ENCODE data around the gene DOK3.
A peak's percentile ranks its signal among the peaks of the same experiment; 100 is the strongest.

DOK3 gene

DNA sequence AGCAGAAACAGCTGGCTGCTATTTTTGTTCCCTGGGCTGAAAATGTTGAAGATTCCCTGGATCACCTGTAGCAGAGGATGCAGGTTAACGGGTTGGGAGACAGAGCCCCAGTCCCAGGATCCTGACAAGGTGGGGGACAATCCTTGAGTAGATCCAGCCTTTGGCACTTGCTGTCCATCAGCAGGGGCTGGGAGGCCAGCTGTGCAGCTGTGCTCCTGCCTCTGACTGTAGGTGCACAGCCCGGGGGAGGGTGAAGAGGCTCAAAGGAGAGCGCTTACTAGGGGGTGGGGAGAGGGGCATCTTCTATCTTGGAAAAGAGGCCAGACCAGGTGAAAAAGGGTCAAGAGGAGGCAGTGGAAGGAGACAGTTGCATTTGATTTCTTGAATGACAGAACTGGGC, 10.6 kb upstream of the DOK3 start:
- TF ChIP-seq, protein P1, sequence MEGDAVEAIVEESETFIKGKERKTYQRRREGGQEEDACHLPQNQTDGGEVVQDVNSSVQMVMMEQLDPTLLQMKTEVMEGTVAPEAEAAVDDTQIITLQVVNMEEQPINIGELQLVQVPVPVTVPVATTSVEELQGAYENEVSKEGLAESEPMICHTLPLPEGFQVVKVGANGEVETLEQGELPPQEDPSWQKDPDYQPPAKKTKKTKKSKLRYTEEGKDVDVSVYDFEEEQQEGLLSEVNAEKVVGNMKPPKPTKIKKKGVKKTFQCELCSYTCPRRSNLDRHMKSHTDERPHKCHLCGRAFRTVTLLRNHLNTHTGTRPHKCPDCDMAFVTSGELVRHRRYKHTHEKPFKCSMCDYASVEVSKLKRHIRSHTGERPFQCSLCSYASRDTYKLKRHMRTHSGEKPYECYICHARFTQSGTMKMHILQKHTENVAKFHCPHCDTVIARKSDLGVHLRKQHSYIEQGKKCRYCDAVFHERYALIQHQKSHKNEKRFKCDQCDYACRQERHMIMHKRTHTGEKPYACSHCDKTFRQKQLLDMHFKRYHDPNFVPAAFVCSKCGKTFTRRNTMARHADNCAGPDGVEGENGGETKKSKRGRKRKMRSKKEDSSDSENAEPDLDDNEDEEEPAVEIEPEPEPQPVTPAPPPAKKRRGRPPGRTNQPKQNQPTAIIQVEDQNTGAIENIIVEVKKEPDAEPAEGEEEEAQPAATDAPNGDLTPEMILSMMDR (IDR thresholded peaks at IDR 0.05; ENCODE audit: low read depth, low read length), result no peak
- no peak for DNase-seq (ENCODE audit: extremely low read depth, low read depth)

DNA sequence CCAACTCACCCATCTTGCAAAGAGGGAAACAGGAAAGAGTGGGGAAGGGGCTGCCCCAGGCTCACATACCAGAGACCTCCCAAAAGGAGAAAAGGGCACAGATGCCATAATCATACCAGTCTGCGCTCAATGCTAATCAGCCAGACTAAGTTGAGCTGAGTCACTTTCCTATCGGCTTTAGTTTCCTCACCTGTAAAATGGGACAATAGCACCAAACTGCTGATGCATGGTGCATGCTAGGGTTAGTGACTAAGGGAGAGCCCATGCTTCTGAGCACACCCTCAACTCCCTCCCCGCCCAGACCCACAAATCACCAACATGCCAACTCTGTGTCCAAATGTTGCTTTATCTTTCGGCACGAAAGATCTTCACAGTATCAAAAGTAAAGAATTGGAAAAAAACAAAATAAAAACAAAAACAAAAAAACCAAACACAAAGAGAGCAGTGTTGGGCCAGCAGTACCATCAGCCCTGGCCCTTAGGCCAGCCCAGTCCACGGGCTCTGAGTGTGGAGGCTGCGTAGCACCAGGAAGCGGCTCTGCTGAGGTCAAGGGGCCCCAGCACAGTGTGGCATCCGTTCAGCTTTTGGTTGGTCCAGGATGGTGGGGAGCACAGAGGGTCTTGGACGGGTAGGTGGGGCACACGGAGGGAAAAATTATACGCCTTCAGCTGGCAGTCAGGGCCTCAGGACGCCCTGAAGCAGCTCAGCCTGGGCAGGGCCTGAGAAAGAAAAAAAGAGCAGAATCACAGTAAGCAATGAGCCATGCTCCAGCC, 10.0 kb upstream of the DOK3 start:
- no peak for DNase-seq (ENCODE audit: extremely low read depth, low read depth)
- TF ChIP-seq, protein P1 (IDR thresholded peaks at IDR 0.05; ENCODE audit: low read depth, low read length), result no peak

DNA sequence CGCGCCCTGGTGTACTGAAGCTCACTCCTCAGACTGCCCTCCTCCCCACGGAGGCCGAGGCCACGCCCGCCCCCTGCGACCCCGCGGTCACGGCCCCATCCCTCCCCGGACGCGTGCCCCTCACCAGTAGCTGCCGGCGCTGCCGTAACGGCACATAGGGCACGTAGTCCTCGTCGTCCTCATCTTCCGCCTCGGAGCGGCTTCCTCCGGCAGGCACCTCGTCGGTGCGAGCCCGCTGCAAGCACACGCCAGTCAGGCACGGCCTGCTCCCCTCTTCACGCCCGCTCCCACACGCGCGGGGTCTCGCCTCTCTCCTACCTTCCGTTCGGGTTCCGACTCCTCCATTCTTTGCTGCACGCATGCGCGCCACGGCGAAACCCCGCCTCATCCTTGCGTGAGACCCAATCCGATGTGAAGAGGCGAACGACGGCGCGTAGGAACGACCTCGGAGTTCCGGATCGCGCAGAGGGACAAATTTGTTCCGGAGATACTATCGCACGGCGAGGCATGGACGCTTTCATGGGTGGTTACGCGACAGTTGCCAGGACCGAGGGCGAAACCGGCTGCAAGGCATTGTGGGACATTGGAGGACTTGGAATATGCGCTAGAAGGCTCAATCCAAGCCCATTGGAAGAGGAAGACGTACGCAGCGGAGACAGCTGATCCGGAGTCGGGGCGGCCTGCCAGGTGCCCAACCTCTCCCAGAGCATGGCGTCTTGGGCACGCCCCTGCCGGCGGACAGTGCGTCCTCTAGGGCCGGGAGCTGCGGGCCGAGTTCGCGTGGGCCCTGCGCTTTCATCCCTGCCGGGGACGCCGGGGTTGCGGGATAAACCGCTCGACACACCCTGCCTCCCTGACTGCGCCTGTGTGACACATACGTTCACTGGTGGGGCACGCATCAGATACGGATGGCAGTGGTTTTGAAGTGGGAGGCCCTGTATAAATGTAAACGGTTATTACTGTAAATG, 7.3 kb upstream of the DOK3 start, which contains the start of gene DDX41:
Gene DDX41, minus strand, starts transcription at position 361 of the 968 bp plus-strand sequence. Its CDS starts 16 bp downstream, at position 345.
- peak; percentile 99 for DNase-seq (ENCODE audit: extremely low read depth, low read depth)
- TF ChIP-seq, protein P1 (IDR thresholded peaks at IDR 0.05; ENCODE audit: low read depth, low read length), result no peak

DNA sequence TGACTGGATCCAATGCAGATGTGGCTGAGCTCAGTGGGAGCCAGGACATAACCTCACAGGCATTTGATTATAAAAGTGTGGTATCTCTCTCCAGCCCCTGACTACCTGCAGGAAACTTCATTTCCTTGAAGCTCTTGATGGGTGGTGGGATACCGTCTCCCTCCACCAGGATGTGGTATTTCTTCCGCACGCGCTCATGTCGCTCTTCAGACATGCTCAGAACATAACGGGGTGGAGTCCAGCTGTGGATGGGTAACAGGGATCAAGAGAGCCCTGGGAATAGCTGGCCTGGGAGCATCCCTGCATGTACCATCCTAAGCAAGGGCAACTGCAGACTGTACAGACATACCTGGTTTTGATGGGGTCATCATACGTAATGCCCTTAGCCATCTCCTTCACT, 6.0 kb upstream of the DOK3 start:
- DNase-seq (ENCODE audit: extremely low read depth, low read depth), result no peak
- TF ChIP-seq, protein P1 (IDR thresholded peaks at IDR 0.05; ENCODE audit: low read depth, low read length), result no peak

DNA sequence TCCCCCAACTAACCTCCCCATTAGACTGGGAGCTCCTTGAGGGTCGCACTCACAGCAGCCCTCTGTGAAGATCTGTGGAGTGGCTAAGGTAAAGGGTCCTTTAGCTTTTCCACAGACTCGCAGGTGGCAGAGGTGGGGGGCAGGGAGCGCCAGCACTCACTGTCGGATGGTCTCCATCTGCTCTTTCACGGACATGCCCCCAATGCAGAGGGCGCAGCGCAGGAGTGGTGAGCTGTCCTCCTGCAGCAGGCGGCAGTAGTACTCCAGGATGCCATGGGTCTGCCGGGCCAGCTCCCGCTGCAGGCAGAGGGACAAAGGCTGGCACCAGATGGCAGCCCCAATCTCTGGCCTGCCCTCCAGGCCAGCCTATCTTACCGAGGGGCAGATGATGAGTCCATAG, 4.9 kb upstream of the DOK3 start:
- TF ChIP-seq, protein P1 (IDR thresholded peaks at IDR 0.05; ENCODE audit: low read depth, low read length), result no peak

DNA sequence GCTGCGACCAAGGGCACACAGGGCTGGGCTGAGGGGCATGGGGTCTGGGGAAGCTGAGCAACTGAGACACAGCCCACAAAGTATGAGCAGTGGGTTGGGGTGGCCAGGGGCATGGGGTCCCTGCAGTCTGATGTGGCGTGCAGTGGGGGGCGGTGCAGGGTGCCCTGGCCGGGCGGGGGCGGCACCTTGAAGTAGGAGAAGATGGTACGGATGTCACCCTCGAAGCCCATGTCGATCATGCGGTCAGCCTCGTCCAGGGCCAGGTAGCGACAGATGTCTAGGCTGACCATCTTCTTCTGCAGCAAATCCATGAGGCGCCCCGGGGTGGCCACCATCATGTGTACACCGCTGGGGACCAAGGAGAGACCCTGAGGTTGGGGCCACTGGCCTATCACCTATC, 3.9 kb upstream of the DOK3 start:
- TF ChIP-seq, protein P1 (IDR thresholded peaks at IDR 0.05; ENCODE audit: low read depth, low read length), result no peak

More for the DNA sequence above, 4.9 kb upstream of the DOK3 start:
- DNase-seq (ENCODE audit: extremely low read depth, low read depth), result no peak

More for the DNA sequence above, 3.9 kb upstream of the DOK3 start:
- DNase-seq (ENCODE audit: extremely low read depth, low read depth), result no peak
